Neural cell (in vitro differentiated cells): ENCODE data around the gene NT5DC2. TPM values are rescaled to one million over a fixed set of nuclear protein-coding genes. Genes with fewer than 3 reads are reported as not detected.

Experiments used
- H2AFZ ChIP-seq: fragments of 200-600, 300-800 bp; sonication (generic), shearing (Covaris generic); 2 replicates; pipeline ENCODE4 v1.6.0; 2014; ENCODE audit warnings: low read depth, mild to moderate bottlenecking, antibody characterized with exemption, low read length, moderate library complexity
- H3F3A ChIP-seq: fragments of 200-600 bp; shearing (Covaris generic); 2 replicates; pipeline ENCODE4 v1.6.1; 2016; ENCODE audit warnings: mild to moderate bottlenecking, moderate library complexity, mixed read lengths, antibody characterized with exemption, low read length; ENCODE audit not compliant: insufficient read depth, poor library complexity, severe bottlenecking
- H3K27ac ChIP-seq: fragments of 200-600, 300-800 bp; sonication (generic), shearing (Covaris generic); 2 replicates; pipeline ENCODE4 v1.5.1; 2014; ENCODE audit warnings: mild to moderate bottlenecking, low read length, moderate library complexity
- H3K27me3 ChIP-seq: fragments of 300-800, 200-600 bp; sonication (generic), shearing (Covaris generic); 2 replicates; pipeline ENCODE4 v1.6.0; 2014; ENCODE audit warnings: mild to moderate bottlenecking, low read depth, low read length, moderate library complexity; ENCODE audit not compliant: insufficient read depth
- H3K36me3 ChIP-seq: fragments of 300-800, 200-600 bp; sonication (generic), shearing (Covaris generic); 2 replicates; pipeline ENCODE4 v1.5.1; 2014; ENCODE audit warnings: mild to moderate bottlenecking, antibody characterized with exemption, low read length, moderate library complexity; ENCODE audit not compliant: insufficient read depth
- H3K4me2 ChIP-seq: fragments of 300-800, 200-600 bp; sonication (generic), shearing (Covaris generic); 2 replicates; pipeline ENCODE4 v1.6.0; 2014; ENCODE audit warnings: mild to moderate bottlenecking, low read length
- H3K4me3 ChIP-seq: fragments of 300-800, 200-600 bp; sonication (generic), shearing (Covaris generic); 2 replicates; pipeline ENCODE4 v1.5.1; 2014; ENCODE audit warnings: mild to moderate bottlenecking, low read length, moderate library complexity
- H3K79me2 ChIP-seq: fragments of 200-600 bp; shearing (Covaris generic); replicated peaks from 2 replicates; pipeline ENCODE4 v1.6.0; 2014; ENCODE audit warnings: mild to moderate bottlenecking, low read length, moderate library complexity; ENCODE audit not compliant: insufficient read depth
- H3K9ac ChIP-seq: fragments of 300-800, 200-600 bp; sonication (generic), shearing (Covaris generic); 2 replicates; pipeline ENCODE4 v1.6.1; 2016; ENCODE audit warnings: mild to moderate bottlenecking, low read length, mixed read lengths
- H3K9me2 ChIP-seq: fragments of 200-600 bp; shearing (Covaris generic); 2 replicates; pipeline ENCODE4 v1.6.1; 2016; ENCODE audit warnings: mild to moderate bottlenecking, low read length, mixed read lengths; ENCODE audit not compliant: insufficient read depth
- H3K9me3 ChIP-seq: fragments of 200-600, 300-800 bp; sonication (generic), shearing (Covaris generic); 2 replicates; pipeline ENCODE4 v1.6.1; 2016; ENCODE audit warnings: mild to moderate bottlenecking, mixed run types, low read length, moderate library complexity, mixed read lengths
- H4K20me1 ChIP-seq: fragments of 200-600 bp; shearing (Covaris generic); 2 replicates; pipeline ENCODE4 v1.6.1; 2016; ENCODE audit warnings: mild to moderate bottlenecking, mixed run types; ENCODE audit not compliant: insufficient read depth
- CTCF ChIP-seq: fragments of 450-650 bp; IDR thresholded peaks from 2 replicates; pipeline ENCODE4 v1.5.1; 2014; ENCODE audit warnings: antibody characterized with exemption, mild to moderate bottlenecking, moderate library complexity; ENCODE audit not compliant: poor library complexity, severe bottlenecking
- EP300 ChIP-seq: fragments of 450-650 bp; conservative IDR thresholded peaks from 2 replicates; pipeline ENCODE4 v1.6.1; 2014; ENCODE audit warnings: antibody characterized with exemption, mild to moderate bottlenecking, moderate library complexity; ENCODE audit not compliant: poor library complexity, severe bottlenecking
- EZH2 ChIP-seq: fragments of 200-600, 300-800 bp; shearing (Covaris generic), sonication (generic); IDR thresholded peaks from 2 replicates; pipeline ENCODE4 v1.6.1; 2014; ENCODE audit warnings: antibody characterized with exemption, low read length, borderline replicate concordance, mild to moderate bottlenecking; ENCODE audit not compliant: insufficient read depth, poor library complexity, severe bottlenecking
- MXI1 ChIP-seq: fragments of 450-650 bp; conservative IDR thresholded peaks from 2 replicates; pipeline ENCODE4 v1.6.1; 2014; ENCODE audit warnings: antibody characterized with exemption, mild to moderate bottlenecking; ENCODE audit not compliant: poor library complexity, severe bottlenecking
- POLR2AphosphoS5 ChIP-seq: IDR thresholded peaks from 2 replicates; pipeline ENCODE4 v1.6.1; 2012
- RAD21 ChIP-seq: fragments of 450-650 bp; conservative IDR thresholded peaks from 2 replicates; pipeline ENCODE4 v1.6.1; 2014; ENCODE audit warnings: antibody characterized with exemption, mild to moderate bottlenecking, moderate library complexity
- REST ChIP-seq: IDR thresholded peaks from 2 replicates; pipeline ENCODE4 v1.6.1; 2012; ENCODE audit warnings: borderline replicate concordance
- SMC3 ChIP-seq: fragments of 450-650 bp; conservative IDR thresholded peaks from 2 replicates; pipeline ENCODE4 v1.6.1; 2014; ENCODE audit warnings: antibody characterized with exemption, mild to moderate bottlenecking, moderate library complexity; ENCODE audit not compliant: poor library complexity
- TAF1 ChIP-seq: IDR thresholded peaks from 2 replicates; pipeline ENCODE4 v1.6.1; 2012; ENCODE audit warnings: low read depth
- polyA plus RNA-seq: library from polyadenylated mRNA; depleted of rRNA; stranded (reverse); fragments of >200 nt; gene quantifications from 2 replicates; pipeline ENCODE4 v1.2.3, GENCODE V29; 2014

The NT5DC2 gene
- polyA plus RNA-seq, 1 donor from 2014 or later: 35.1 TPM

GRCh38 chr3:52498137-52499054, 35.3 kb downstream of the NT5DC2 start:
- Histone ChIP-seq H3K4me3 (no peak overlapping the region), H3K36me3 (no peaks in the 10 kb centered on the region)

More at GRCh38 chr3:52498137-52499054, 35.3 kb downstream of the NT5DC2 start:
- Histone ChIP-seq H3K9ac (no peak overlapping the region), H3K27me3 (no peaks in the 10 kb centered on the region), H4K20me1 (no peaks in the 10 kb centered on the region), H3F3A (no peaks in the 10 kb centered on the region), H3K4me2 (no peak overlapping the region), H2AFZ (no peak overlapping the region), H3K79me2 (no peaks in the 10 kb centered on the region), H3K9me2 (no peaks in the 10 kb centered on the region), H3K27ac (no peak overlapping the region), H3K9me3 (no peaks in the 10 kb centered on the region)
- TF ChIP-seq TAF1: no peak
- TF ChIP-seq CTCF: no peak
- TF ChIP-seq POLR2AphosphoS5: no peak
- TF ChIP-seq EP300: no peak
- no peak for TF ChIP-seq RAD21
- no peak for TF ChIP-seq EZH2
- TF ChIP-seq REST: no peak
- TF ChIP-seq SMC3: no peak
- TF ChIP-seq MXI1: no peak
